GM19455 (cell line): ENCODE results near the gene SPTLC1.
"Not testable (repeated sequence)": the region's sequence is repeated elsewhere in the genome, so short reads cannot be mapped to it uniquely, and the experiment has no call there.

Experiments
- ATAC-seq: cut with Tn5 transposase; IDR thresholded peaks from one replicate; pipeline ENCODE4 v1.9.1; 2021; ENCODE audit not compliant: unreplicated experiment

Gene SPTLC1

DNA sequence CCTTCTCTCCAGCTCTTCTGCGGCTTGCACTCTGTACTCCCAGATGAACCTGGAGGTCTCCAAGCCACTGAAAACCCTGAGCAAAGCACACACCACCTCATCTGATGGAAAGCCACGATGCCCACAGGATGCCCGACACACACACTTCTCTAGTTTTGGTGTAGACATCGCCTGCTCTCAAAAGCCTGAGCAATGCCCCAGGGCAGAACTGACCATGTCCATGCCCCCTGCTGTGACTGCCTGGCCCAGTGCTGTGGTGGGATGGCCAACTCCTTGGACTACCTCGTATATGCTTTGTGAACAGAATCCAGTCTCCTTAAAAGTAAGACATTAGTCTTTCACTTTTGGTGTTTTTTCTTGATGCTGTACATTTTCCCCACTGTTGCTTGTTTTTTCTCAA, 81.2 kb downstream of the SPTLC1 start:
- no peak for ATAC-seq

DNA sequence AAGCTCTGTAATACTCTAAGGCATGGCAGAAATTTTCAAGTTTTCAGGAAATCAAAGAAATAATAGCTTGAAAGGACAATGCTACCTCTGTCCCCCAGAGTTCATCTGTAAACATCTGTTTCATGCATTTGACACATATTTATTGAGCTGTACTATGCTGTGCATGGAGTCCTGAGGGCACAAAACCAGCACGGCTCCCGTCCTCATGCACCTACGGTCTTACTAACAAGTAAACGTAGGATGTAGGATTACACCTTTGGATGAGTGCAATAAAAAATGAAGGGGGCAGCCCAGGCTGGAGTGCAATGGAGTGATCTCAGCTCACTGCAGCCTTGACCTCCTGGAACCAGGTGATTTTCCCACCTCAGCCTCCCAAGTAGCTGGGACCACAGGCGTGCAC, 81.9 kb downstream of the SPTLC1 start:
- no peak for ATAC-seq

DNA sequence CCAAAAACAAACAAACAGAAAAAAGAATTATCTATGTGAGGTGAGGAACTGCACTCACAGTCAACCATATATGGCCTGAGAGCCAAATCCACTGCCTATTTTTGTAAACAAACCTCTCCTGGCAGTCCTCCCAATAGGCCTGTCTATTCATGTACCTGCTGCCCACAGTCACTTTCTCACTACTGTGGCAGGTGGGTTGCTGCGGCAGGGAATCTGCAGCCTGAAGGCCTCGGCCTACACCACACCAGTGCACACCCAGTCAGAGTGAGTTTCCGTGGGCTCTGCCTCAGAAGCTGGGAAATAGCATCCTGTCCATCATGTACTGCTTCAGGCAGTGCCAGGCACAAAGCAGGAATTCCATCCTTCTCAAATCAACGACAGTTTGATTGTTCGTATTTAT, 82.3 kb downstream of the SPTLC1 start:
- no peak for ATAC-seq

DNA sequence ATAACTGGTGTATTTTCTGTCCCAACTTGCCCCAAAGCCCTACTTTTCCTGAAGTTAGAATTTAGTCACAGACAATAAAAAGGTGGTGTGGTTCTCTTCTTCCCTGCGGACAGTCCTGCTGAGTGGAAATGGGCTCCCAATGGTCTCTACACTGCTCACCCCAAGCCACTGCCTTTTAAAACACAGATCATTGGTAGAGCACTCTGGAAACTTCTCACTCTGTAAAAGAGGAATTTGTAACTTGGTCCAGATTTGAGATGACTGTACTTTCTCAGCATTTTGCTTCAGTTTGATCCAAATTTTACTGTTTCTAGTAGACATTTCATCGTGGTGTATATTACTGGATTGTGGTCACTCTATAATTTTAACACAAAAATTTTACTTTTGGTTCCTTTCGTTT, 84.8 kb downstream of the SPTLC1 start:
- no peak for ATAC-seq

DNA sequence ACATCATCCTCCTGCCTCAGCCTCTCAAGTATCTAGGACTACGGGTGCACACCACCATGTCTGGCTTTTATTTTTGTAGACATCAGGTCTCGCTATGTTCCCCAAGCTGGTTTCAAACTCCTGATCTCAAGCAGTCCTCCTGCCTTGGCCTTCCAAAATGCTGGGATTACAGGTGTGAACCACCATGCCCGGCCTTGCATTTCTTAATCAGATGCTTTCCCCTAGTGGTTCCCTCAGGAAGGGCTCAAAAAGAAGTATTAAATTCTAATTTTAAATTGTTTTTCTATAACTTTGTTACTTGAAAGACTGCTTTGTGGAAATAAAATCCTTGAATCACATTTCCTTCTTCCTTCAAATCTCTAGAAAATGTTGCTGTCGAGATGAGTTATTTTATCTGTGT, 85.7 kb downstream of the SPTLC1 start:
- ATAC-seq = no peak

DNA sequence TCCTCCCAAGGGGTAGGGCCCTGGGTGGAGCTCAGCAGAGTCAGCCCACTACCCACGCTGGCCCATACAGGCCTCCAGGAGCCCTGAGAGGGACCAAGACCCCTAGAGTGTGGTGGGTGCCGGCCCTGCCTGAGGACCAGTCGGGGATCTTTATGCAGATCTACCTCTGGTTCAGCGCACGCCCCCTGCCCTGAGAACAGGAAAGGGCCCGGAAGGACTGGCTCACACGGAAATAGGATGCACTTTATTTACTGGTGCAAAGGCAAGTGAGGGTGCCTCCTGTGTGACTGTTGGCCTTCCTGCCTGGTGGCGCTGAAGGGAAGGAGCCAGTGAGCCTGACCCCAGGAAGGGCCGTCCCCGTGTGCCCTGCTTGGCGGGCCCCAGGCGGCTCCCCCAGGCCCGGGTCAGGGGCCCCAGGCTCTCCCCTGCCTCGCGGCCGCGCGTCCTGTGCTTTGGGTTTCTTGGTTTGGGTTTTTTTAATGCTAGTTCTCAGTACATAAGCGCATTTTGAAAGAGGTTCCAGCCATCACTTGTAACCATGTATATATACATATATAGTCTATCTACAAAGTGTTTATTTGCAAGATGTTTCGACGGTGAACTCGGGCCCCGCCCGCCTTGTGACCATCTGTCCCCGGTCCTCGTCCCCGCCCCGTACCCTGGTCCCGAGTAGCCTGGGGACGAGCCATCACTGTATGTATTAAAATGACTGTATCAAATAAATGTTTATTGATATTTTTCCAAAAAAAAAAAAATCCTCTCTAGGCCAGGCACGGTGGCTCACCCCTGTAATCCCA, 88.8 kb downstream of the SPTLC1 start:
- ATAC-seq = no peak

DNA sequence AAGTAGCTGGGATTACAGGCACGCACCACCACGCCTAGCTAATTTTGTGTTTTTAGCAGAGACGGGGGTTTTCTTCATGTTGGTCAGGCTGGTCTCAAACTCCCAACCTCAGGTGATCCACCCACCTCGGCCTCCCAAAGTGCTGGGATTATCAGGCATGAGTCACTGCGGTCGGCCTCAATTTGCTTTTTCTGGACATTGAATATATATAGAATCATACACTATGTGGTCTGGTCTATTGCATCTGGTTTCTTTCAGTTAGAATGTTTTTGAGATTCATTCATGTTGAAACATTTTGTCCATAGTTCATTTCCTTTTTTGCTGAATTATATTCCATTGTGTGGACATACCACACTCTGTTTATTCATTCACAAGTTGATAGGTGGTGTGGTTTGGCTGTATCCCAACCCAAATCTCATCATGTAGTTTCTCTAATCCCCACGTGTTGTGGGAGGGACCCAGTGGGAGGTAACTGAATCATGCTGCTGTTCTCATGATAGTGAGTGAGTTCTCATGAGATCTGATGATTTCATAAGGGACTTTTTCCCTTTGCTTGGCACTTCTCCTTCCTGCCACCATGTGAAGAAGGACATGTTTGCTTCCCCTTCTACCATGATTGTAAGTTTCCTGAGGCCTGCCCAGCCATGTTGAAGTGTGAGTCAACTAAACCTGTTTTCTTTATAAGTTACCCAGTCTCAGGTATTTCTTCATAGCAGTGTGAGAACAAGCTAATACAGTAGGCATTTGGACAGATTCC, 93.2 kb downstream of the SPTLC1 start:
- ATAC-seq = not testable (repeated sequence)

DNA sequence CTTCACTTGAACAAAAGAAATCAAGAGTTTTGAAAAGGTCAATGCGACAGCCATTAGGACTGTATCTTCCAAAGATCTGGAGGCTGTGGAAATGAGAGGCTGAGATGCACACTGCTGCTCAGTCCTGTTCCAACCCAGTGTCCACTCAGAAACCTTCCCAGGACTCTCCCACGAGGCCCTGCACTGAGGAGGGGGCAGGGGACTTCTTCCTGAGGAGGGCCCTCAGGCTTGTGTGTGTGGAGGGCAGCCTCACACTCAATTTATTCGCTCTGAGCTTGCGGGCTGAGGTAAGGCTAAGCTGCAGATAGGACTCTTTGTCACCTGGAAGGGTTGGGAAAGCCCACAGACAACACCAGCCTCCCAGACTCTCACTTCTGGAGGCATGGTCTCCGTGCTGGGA, 95.6 kb downstream of the SPTLC1 start:
- no peak for ATAC-seq

DNA sequence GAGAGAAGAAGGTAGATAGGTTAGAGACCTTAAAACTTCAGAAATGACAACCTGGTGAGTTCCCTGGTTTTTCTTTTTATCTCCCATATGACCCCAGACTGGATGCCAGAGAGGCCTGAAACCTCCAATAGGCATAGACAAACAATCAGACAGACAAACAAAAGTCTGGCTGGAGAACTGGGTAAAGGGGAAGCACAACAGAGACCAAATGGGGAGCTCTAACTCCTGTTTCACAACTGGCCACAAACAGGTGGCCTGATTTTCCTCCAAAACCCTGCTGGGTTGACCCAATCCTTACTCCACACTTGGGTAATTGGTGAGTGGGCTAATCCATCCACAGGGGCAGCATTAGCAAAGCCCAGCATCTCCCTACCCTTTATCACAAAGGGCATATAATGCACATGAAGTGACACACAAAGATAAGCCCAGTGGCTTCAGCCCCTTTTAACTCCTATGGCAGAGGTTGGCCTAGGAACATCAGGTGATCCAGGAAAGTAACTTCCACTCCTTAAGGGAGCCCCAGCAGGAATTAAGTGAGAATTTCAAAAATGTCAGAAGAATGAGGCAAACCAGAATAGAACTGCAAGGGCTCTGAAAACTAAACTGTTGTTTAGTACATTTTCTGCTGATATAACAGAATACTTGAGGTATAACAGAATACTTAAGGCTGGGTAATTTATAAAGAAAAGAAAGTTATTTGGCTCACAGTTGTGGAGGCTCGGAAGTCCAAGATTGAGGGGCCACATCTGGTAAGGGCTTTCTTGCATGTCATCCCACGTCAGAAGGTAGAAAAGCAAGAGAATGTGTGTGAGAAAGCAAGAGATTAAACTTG, 104.3 kb downstream of the SPTLC1 start:
- no peak for ATAC-seq

DNA sequence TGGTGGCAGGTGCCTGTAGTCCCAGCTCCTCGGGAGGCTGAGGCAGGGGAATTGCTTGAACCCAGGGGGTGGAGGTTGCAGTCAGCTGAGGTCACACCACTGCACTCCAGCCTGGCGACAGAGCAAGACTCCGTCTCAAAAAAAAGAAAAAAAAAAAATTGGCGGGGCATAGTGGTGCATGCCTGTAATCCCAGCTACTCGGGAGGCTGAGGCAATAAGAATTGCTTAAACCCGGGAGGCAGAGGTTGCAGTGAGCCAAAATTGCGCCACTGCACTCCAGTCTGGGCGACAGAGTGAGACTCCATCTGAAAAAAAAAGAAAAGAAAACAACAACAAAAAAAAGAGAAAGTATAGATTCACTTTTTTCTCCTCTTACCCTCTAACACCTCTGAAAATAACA, 105.0 kb downstream of the SPTLC1 start:
- ATAC-seq = not testable (repeated sequence)

DNA sequence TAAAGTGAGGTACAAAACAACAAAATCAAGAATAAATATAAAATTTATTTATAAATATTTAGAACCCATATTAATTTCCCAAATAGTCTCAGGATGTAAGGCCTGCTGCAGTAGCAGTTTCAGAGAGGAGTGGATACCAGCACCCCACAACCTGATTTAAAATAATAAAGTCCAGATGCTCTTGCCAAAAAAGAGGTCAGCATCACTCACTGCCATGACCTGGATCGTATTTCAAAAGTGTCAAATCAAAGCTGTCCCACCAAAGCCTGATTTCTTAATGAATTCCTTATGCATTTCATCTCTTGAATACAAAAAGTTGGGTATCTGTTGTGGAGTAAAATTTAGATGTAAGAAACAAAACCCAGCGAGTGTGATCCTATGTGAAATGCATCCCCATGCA, 107.2 kb downstream of the SPTLC1 start:
- ATAC-seq = no peak

DNA sequence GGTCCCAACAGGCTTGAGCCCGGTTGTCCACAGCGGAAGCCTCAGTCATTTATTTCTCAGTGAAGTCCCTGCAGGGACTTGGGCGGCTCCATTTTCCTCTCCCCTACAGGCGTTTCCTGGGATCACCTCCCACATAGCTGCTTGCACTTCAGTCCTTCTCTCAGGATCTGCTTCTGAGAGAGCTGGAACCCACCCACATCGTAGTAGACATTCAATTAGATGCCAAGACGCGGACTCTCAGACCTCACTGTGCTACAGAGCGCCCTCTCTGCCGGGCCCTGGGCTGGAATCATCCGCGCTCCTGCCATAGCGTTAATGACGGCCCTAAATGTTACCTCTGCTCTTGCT, 111.2 kb downstream of the SPTLC1 start:
- ATAC-seq = no peak

DNA sequence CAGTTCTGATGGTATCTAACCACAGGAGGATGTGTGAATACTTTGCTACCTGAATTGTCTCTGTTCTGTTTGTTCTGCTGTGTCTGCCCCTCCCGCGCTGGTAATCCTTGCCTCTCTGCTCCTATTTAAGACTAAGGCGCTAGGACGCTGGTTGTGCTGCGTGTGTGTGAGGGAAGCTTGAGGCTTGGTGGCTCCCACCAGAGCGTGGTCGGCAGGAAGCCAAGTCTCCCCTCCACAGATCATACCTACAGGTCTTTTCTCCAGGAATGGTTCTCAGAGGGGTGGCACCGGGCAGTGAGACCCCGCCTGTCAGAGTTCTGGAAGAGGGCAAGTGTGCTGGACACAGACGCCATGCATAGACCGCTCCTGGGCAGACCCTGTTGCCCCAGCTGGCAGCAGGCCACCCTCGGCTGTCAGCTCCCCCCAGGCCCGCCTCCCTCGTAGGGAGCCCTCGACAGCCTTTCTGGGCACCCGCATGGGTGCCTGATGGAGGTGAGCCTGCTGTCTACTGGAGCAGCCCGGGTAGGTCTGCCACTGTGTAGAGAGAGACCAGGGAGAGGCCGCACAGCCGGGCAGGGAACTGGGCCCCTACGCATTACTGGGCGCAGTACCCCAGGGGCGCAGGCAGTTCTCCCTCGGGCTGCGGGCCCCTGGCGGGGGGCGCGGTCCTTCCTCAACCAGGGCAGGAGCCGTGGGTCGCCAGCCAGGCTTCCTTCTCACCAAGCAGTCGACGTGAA, 111.7 kb downstream of the SPTLC1 start:
- no peak for ATAC-seq

DNA sequence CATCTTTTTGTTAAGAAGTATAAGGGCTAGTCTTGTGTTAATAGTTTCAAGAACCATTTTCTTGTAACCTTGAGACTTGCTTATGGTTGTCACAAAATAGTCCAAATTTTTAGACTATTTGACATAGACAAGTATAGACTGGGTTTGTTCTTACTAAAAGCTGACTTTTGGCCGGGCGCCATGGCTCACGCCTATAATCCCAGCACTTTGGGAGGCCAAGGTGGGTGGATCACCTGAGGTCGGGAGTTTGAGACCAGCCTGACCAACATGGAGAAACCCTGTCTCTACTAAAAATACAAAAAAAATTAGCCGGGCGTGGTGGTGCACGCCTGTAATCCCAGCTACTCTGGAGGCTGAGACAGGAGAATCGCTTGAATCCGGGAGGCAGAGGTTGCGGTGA, 113.3 kb downstream of the SPTLC1 start:
- not testable (repeated sequence) for ATAC-seq

DNA sequence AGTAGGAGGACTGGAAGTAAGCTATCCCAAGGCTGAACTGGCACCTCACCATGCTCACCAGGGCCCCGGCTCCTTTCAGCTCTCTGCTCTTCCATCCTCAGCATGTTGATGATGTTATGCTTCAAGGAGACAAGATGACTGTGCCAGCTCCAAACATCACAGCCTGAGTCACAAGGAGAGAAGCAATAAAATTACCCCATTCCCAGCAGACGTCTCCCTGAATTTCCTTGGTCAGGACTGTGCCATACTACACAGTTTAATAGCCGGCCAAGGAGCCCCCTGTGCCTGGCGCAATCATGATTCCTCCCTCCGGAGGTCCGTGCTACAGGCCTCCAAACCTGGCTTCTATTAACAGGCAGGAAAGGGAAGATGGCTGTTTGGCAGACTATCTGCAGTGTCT, 114.0 kb downstream of the SPTLC1 start:
- ATAC-seq = no peak

DNA sequence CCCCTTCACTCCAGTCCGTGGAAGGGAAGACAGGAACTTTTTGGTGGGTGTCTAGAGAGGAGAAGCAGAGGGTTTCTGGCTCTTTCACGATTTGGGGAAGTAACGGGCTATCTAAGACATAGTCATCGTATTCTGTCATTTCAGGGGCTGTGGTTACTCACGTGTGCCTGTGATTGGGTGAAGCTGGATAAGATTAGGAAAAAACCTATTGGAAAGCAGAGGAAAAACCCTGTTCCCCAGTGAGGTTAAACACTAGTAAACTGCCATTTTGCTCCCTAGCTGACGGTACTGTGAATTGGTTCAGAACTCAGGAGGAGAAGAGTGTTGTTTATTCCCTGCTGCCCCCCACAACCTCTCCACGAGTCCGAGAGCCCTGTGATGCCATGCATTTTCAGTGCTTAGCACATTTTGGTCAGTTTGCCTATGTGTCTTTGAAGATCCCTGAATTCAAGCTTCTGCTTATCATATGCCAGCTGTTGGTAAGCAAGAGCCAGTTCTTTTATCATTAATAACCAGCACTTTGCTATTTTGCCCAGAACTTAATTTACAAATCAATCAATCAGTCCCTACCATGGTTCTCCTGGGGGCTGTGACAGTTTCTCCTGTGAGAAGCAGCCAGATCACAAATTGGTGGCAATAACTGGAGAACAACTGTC, 120.1 kb downstream of the SPTLC1 start:
- ATAC-seq = no peak

DNA sequence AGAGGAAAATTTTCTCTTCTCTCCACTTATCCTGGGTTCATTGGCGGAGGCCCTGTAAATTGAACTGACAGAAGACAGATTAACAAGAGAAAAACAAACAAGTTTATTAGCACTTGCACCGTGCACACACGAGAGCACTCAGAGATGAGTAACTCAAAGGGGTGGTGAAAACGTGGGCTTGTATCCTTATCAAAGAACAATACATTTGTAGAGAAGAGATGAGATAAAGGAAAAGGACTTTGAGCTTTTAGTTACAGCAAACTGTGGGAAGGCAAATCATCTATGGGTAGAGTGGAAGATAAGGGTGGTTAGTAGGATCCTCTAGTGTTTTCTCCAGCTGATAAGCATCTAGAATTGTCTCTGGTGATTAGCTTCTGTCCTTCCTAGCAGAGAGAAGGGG, 120.8 kb downstream of the SPTLC1 start:
- ATAC-seq = no peak

DNA sequence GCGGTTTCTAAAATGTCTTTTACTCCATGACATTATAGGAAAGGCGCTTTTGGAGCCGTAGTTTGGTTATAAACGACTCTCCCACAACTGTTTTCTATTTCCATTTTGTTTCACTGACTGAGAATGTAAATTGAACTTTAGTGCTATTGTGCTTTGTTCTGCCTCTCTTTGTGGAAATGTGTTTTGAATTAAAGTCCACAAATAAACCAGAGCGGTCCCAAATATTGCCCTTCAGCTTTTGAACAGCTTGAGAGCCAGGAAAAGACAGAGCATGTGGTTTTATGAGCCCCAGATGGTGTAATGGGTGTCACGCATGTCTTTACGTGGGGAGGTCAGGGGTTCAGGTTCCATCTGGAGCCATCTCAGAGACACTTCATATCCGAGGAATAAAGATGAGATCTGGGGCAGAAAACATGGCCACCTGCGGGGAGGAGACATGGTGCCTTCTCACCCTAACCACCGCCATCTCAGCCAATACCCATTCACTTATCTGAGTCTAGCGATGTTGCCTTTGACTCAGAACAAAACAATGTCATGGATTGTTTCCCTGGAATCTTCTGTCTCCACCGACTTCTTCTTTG, 122.7 kb downstream of the SPTLC1 start:
- no peak for ATAC-seq

DNA sequence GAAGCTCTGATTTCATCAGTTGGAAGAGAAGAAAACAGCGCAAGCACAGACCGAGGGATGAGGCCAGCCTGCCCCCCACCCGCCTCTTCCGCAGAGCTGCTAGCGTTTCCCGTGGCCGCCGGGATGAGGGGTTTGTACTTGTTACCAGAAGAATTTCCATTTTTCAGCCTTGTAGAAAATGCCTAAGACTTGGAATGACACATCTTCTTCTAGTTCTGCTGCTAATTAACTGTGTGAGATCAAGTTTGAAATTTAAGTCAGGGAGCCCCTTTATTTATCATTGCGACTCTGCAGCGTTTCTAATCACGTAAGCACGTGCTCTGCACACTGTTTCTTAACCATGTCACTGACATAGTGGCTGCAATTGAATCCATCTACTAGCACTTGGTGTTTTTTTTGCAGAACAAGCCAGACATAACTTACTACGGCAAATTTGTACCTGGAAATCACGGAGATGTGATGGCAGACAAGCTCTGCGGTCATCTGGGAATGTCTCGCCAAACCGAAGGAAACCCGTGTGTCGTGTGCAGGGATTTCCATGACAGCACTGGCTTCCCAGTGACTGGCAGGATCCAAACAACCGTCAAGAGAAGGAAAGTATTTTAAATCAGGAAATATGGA, 123.4 kb downstream of the SPTLC1 start:
- ATAC-seq = no peak

DNA sequence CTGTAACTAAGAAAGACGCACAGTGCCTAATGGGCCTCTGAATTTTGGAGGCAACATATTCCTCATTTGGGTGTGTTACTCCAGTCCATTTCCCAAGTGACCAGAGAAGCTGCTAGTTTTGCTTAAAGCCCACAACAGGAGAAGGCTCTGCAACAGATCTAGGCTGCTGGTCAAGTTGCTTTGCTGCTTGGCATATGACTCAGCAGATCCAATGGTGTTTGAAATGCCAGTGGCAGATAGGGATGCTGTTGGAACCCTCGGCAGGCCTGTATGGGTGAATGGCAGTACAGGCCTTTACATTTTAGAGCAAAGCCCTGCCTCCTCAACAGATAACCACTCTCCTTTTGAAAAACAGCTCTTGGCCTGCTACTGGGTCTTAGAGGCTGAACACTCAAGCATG, 129.0 kb downstream of the SPTLC1 start:
- no peak for ATAC-seq
